AG04449 (cell line): ENCODE measurements around the gene SYT8.

ENCODE experiments used
- CTCF ChIA-PET: fragments of 350-600 bp; formaldehyde crosslinking; extraction: SDS; loops from one replicate; lab custom pipeline; 2021; ENCODE audit warnings: antibody characterized with exemption; lab: Yijun Ruan, JAX
- POLR2A ChIA-PET: fragments of 400-600, 350-600 bp; formaldehyde crosslinking; extraction: SDS; loops from one replicate; lab custom pipeline; 2020; ENCODE audit warnings: antibody characterized with exemption, inconsistent platforms; lab: Yijun Ruan, JAX
- DNase-seq: peaks from one replicate; pipeline ENCODE4 v3.0.0-alpha.2; 2010; ENCODE audit warnings: low read depth, low spot score
- H3K4me3 ChIP-seq: 2 replicates; pipeline ENCODE4 v1.5.1; 2011; ENCODE audit warnings: low read depth, mild to moderate bottlenecking, control low read depth, low read length
- CTCF ChIP-seq: IDR thresholded peaks from one replicate; pipeline ENCODE4 v1.5.1; 2011; ENCODE audit warnings: mild to moderate bottlenecking, moderate library complexity, low read length, control low read depth, inconsistent platforms; ENCODE audit not compliant: insufficient read depth; ENCODE audit errors: missing control alignments

SYT8 gene

GRCh38 chr11:1845095-1845429, 10.3 kb downstream of the SYT8 start:
- TF ChIP-seq CTCF: no peak
- H3K4me3 ChIP-seq: no peak overlapping the region
- ChIA-PET CTCF (interaction anchor here (3.4 kb wide), 1 partner anchor 11 kb away, joined by 21 read pairs; the partner anchor contains the start of gene SYT8), POLR2A (no interaction called here)
- DNase-seq: no peak

- no peak overlapping the region for H3K4me3 ChIP-seq
- no peak for DNase-seq
- TF ChIP-seq CTCF: no peak
- CTCF ChIA-PET: interaction anchor here (1.0 to 5.3 kb wide), 4 partner anchors 9 to 193 kb away, joined by 3 to 33 read pairs (median 16); partner anchors contain the start of gene SYT8
- POLR2A ChIA-PET: no interaction called here
Observed at GRCh38 chr11:1845561-1846452, 11.0 kb downstream of the SYT8 start.

GRCh38 chr11:1846453-1846932, 11.7 kb downstream of the SYT8 start:
- TF ChIP-seq CTCF: no peak
- ChIA-PET POLR2A (no interaction called here), CTCF (interaction anchor here (0.6 to 5.3 kb wide), 7 partner anchors 10 to 304 kb away, joined by 3 to 33 read pairs (median 11); partner anchors contain the start of gene SYT8)
- DNase-seq: no peak
- H3K4me3 ChIP-seq: no peak overlapping the region

- CTCF ChIA-PET: interaction anchor here (0.6 to 5.3 kb wide), 11 partner anchors 9 to 303 kb away, joined by 3 to 33 read pairs (median 7); partner anchors contain the start of genes SYT8 and TNNI2
- no peak overlapping the region for H3K4me3 ChIP-seq
- no peak for DNase-seq
- POLR2A ChIA-PET: no interaction called here
- no peak for TF ChIP-seq CTCF
Observed at GRCh38 chr11:1847006-1847735, 12.4 kb downstream of the SYT8 start.

- CTCF ChIA-PET: interaction anchor here (1.0 to 5.3 kb wide), 10 partner anchors 9 to 302 kb away, joined by 3 to 33 read pairs (median 8); partner anchors contain the start of genes SYT8 and TNNI2
- TF ChIP-seq CTCF: no peak
- DNase-seq: no peak
- no peak overlapping the region for H3K4me3 ChIP-seq
- POLR2A ChIA-PET: no interaction called here
Observed at GRCh38 chr11:1847926-1848639, 13.3 kb downstream of the SYT8 start.
